SKM-1 (cell line): Measurements from ENCODE around the gene PDE6D.

Source experiments
- DNase-seq: peaks from one replicate; lab custom pipeline; 2025; ENCODE audit not compliant: unreplicated experiment; lab: John Stamatoyannopoulos, UW

Gene PDE6D

DNA sequence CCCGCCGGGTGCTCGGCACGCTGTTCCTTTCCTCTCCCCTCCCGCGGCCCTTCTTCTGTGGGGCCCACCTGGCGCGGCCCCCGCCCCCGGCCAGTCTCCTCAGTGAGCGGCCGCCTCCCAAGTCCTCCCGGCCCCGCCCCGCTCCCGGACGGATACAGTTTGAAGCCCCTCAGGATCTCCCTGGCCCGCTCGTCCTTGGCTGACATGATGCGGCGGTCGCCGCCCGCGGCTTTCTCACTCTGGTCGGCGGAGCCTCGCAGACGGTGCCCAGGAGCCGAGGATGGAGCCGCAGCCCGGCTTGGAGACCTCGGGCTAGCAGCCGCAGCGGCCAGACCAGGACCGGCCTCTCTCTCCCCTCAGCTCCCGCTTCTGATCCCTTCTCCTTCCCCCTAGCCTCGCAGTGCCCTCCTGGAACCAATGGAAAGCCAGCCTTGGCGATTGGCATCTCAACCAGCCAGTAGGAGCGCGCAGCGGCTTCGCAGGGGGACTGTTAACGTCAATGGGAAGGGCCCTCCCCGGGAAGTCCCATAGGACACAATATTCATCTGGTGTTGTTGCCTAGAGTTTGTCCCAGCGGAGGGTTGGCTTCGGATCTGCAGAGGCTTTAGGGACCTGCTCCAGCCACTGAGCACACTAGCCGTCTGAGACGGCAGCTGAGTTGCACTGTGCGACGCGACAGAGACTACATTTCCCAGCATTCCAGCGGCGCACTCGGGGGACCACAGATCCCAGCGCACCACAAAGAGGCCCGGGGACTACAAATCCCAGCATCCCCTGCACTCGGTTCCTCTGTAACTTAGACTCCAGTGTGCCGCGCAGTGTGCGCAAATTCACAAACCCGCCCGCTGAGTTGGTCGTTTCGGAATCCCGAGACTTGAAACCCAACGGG is at the start of gene PDE6D:
PDE6D (minus strand) TSS at position 374 of the 889 bp plus-strand sequence; CDS start at position 206, 168 bp downstream.
- peak; percentile 91 for DNase-seq

DNA sequence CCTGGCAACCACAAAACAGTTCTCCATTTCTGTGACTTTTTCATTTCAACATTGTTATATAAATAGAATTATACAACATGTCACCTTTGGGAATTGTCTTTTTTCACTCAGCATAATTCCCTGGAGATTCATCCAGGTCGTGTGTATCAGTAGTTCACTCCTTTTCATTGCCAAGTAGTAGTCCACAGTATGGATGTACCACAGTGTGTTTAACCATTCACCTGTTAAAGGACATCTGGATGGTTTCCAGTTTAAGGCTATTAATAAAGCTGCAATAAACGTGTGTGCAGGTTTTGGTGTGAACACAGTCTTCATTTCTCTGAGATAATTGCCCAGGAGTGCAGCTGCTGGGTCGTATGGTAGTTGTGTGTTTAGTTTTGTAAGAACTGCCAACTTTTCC is 40.8 kb upstream of the PDE6D start:
- no peak for DNase-seq

DNA sequence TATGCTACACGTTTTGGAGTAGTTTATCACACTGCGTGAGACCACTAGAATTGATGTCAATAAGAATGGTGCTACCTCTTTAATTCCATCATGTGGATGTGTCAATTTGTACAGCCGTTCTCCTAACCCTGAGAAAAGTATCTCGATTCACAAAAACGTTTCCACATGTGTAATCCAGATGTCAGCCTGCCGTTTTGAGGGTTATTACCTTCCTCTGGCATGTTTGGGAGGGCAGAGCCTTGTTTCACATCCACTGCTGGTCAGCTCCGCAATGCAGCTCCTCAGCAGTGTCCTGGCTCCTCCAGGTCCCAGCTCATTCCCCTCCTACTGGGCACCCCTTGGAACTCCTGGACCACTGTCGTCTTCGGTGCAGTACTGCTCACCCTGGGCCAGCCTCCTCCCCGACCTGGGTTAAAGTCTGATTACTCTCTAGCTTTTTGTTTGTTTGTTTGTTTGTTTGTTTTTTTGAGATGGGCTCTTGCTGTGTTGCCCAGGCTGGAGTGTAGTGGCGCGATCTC is 39.8 kb upstream of the PDE6D start:
- DNase-seq: no peak

DNA sequence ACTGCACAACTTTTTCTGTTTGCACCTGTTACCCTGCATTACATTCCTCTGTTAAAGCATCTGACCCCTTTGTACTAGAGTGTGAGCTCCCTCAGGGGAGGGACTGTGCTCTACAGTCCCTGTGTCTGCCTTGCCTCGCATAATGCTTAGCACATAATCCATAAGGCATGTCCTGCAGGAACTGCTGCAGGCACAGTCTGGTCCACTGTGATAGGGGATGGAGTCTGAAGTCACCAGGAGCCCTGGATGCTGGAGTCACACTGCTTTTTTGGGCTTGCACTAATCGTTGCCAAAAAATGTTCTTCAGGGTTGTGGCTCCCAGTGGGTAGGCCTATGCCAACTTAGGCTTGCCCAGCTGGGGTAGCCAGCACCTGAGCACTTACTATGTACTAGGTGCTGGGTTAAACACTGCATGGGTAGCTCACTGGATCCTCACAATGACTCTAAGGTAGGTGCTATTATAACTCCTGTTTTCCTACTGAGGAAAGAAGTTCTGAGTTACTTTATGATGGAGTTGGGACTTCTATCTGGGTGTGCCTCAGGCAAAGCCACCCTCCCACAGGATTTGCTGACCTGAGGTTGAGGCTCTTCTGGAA is 38.5 kb upstream of the PDE6D start:
- no peak for DNase-seq

DNA sequence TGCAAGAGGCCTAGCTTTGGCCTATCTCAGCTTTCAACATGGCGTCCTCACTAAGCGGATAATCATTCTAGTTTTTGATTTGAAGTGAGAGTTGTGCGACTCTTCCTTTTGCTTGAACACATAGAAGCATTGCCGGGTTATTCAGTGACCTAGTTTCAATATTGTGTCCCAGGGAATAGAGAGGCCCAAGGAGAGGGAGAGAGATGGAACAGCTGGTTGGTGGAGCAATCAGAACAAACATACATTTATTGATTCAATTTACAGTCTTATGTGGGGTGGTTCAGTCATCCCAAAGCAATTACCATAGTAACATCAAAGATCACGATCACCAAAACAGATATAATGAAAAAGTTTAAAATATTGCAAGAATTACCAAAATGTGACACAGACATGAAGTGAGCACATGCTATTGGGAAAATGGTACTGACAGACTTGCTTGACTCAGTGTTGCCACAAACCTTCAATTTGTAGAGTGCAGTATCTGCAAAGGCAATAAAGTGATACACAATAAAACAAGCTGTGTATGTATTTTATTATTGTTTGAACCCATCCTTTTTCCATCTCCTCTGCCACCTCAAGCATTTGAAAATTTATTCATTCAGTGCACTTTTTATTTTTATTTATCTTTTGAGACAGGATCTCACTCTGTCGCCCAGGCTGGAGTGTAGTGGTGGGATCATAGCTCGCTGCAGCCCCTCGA is 35.4 kb upstream of the PDE6D start:
- DNase-seq: no peak

DNA sequence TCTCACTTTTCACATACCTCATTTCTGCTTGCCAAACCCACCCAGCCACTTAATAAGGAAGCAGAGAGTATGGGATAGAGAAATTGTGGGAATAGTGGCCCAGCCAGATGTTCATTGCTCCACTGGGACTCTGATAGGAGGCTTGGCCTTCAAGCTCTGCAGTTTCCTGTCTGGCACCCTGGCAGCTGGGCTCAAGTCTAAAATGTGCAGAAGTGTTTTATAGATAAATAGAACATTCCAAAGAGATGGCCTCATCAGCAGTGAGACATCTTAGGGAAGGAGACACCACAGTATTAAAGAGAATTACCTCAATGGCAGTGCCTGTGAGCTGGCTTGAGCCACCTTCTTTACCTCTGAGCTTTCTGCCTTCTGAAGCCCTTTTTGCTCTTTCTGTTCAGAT is 29.8 kb upstream of the PDE6D start:
- no peak for DNase-seq

DNA sequence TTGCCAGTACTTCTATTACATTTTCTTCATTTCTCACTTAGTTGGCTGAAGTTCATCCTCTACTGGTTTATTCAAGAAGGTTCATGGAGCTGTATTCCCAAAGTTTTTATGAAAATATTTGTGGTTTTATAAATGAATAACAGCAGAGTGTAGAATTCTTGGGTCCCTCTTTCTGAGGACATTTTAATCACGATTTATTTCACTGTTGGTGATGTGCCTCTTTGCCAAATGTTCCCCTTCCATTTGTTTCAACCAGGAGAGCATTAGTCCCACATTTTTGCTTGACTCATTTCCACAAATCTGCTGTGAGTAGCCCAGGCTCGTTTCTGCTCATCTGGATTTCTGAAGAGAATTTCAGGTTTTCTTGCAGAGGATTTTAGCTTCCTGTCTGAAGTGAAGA is 25.9 kb upstream of the PDE6D start:
- no peak for DNase-seq

DNA sequence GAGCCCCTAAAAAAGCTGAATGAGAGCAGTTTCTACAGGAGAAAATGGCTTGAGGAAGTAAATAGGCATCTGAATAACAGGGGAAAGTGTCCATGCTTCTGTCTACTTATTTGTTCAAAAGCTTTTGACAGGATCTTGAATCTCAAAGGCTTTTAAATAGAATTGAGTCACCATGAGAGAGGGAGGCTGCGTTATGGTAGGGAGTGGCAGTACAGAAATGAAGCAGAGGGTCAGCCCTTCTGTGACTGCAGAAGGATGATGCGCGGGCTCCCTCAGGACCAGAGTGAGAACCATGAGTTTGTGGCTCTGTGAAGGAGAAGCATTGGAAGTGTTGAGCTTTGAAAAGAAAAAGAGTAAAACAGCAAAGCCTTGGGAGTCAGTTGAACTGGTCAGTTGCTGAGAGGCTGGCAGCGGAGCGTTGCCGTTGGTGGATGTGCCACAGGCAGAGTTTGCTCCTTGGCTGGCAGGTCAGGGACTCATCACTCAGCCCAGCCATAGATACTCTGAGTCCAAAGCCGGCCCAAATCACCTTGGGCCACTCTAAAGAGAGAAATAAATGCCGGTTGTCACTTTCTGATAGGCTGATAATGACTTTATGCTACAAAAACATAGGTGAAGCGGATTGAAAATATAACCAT is 22.5 kb upstream of the PDE6D start:
- DNase-seq: no peak

DNA sequence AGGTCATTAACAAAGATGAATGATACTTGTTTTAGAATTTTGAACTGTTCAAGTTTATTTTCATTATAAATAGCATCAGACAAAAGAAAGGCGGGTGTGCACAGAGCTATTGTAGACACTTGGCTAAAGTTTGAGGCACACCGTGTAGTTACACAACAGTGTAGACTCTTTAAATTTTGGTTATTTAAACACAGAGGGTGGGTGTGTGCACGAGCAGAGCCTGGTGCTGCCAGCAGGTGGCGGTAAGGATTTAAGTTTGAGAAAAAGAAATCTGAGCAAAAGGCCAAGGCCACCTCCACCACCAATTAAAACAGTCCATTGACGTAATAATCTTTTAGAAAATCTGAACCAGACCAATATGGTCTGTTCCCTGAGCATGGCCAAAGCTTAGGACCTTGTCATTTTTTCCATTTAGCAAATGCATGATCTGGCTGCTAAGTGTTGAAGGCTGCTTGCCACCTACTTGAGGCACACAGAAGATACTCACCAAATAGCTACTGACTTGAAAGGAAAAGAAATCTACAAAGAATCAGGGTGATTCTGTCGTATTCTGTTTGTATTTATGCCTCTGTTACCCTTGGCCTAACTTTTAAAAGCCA is 19.5 kb upstream of the PDE6D start:
- no peak for DNase-seq

DNA sequence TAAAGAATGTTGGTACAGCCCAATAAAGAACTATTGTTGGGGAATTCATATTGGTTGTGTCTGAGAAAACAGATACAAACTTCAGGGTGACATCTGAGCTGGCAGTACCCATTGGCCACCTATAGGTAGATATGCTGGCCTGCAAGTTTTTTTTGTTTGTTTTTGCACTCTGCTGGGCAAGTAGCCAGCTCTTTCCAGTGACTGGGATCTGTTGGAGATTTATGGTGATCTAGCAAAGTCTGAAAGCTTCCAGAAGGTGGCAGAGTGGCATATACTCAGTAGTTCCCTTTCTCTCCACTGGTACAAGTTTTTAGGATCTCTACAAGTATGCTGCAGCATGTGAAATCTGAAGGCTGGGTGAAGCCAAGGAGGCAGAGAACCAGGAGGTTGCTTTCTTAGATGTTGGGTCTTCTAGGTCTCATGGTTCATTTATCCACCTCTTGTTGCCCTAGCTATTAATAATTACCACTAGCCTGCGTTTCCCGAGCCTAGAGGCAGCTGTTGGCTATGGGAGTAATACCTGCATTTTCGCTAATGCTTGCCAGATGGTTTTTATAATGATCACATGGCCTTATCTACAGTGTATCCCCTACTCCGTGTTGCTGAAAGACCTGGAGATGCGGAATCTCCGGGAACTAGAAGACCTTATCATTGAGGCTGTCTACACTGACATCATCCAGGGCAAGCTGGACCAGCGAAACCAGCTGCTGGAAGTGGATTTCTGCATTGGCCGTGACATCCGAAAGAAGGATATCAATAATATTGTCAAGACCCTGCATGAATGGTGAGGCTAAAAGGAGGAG is 14.6 kb upstream of the PDE6D start:
- no peak for DNase-seq

DNA sequence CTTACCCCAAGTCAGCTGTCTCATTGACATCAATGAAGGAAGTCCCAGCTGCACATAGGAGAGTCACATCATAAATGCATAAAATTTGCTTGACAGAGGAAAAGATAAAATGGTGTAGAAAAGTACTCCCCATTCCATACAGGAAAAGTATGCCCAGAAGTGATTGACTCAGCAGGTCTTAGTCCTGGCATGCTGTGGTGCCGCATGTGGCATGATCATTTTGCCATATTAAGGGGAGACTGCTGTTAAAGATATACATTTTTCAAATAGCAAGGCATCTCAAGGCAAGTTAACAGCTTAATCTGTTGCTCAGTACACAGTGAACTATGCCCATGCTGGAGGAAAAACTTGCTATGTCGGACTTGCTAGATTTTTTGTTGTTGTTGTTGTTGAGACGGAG is 13.3 kb upstream of the PDE6D start:
- no peak for DNase-seq

DNA sequence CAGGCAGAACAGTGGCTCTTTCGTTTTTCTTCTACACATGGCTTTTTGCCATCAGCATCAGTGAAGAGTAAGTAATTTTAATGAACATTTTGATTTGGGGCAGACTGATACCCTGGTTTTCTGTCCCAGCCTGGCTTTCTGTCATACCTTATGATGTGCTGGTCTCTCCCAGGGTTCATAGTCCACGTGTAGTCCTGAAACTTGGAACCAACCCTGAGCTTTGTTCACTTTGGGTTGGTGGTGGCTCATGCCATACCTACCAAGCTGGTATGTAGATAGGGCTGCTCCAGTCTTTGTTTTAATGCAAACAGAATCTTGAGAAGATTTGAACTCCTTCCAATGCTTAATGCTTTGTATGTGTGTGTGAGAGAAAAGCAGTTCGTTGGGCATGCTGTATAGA is 10.0 kb upstream of the PDE6D start:
- no peak for DNase-seq

DNA sequence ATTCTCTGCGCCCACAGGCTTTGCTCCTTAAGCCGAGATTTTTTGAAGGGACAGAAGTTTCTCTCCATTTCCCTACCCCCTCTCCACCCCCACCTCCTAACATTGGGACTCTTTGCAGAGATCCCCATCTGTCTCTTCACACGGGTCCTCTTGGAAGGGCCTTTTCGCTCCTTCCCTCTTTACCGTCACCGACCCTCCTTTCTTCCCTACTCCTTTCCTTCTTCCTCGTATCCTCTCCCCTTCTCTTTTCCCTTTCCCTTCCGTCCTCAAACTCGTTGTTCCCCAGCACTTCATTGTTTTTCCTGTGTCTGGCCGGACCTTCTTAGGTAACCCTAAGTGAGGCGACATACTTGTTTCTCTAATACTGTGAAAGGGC is 5.8 kb upstream of the PDE6D start:
- DNase-seq: no peak

DNA sequence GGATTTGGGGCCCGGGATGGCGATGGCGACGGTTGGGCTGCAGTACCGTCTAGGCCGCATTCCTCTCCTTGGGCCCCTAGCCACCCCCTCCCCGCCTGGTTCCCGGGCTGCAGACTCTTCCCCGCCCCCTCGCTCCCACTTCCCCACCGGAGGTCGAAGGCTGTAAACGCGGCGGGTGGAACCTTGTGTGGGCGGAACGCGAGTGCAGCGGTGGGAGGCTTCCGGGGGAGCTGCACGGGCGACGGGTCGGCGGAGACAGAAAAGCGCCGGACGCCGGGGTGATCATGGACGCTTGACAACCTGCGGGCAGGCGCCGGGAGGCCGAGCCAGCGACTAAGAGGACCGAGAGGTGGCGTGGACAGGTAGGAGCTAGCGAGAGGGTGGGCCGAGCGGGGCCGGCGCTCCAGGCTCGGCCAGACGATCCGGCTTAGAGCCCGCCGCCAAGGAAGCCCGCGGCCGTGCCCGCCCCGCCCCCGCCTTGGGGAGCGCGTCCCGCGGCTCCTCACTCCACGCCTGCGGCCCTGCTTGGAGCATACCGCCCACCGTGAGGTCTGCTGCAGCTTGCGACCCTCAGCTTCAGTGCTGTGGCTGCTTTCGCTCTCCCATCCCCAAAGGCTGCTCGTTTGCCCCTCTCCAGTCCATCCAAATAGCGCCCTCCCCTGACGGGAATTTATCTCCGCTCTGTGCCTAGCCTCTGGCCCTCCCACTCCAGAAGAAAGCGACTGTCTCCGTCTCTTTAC is 5.3 kb upstream of the PDE6D start, which contains the start of gene COPS7B:
COPS7B (plus strand) TSS at position 269 of the 740 bp plus-strand sequence. CDS start 2,126 bp downstream, outside the sequence.
- DNase-seq: peak; percentile 69

DNA sequence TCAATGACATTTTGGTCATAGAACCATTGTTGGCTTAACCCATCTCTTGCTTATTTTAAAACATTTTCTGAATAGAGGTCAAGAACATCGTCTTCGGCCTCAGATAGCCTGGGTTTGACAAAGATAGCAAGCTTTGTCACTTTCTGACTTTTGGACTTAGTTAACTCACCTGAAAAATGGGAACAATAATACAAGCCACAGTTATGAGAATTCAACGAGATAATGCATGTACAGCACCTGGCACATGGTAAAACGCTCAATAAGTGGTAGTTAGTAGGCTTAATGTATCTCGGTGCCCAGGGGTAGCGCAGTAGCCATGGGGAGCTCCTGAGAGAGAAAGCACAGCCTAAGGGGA is 4.7 kb upstream of the PDE6D start:
- DNase-seq: no peak

DNA sequence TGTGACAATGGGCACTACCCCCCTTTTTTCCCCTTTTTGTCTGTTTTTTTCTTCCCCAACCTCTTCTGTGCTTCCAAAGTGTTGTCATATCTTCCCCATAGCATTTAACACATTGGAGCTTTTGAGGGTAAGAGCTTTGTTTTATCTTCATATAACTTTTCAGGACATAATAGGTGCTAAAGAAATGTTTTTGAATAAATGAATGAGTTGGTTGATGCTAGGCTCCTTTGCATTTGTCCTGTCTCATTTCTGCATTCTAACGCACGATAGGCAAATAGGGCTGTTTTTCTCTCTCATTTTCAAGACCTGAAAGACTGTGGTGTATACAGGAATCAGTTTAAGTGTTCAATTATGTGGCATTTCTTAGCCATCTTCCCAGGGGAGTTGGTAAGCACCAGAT is 4.3 kb upstream of the PDE6D start:
- no peak for DNase-seq

DNA sequence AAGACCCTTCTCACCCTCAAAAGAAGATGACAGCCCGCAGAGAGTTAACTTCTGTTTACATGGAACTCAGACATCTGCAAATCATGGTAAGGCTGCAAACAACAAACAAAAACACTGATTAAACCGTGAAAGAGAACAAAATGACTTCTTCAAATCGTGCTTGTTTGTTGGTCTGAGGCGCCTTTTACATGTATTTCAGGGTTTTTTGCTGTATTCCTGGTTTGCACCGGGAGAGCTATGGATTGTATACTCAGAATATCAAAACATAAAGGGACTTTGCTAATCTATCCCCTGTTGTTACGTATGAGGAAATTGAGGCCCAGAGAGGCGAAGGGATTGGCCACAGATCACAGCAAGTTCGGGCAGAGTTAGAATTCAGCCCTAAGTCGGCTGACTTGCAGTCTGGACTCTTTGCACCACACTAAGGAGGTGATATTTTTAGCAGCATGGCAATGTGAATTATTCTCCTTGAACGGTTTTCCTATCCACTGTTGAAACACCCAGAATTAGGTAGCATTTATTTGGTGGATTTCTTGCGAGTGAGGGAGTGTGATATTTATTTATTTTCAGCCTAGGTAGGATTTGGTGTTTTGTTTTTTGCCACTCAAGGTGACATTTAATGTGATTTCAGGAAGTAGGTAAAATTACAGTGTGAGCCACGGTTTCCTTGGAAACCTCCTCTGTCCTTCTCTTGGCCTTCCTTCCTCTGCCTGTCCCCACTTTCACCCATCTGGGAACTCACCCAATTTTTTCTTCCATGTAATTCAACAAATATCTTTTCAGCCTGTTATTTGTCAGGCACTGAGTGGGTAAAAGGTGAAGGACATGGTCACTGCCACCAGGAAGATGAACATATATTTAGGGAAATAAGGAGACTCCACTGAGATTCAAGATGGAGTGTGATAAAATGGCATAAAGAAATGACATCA is 980 bp upstream of the PDE6D start:
- no peak for DNase-seq
